Vagina (tissue), 2 donors: ENCODE measurements around the gene EMSY.

ENCODE experiments used
- POLR2A ChIP-seq, 2 donors: fragments of 450-650 bp; IDR thresholded peaks; one replicate each; pipeline ENCODE4 v1.6.1; 2017; ENCODE audit warnings: antibody characterized with exemption in 2 of 2, mild to moderate bottlenecking in 2 of 2, moderate library complexity in 2 of 2
- TF ChIP-seq, protein P1 (sequence below), 3 experiments: fragments of 450-650 bp in 2 of 3; fragments of 200-600 bp in 1 of 3; sonication (generic) in 1 of 3; IDR thresholded peaks; one replicate each; pipeline ENCODE4 v1.5.1; 2017 to 2019; ENCODE audit warnings: antibody characterized with exemption in 3 of 3, mild to moderate bottlenecking in 2 of 3, moderate library complexity in 2 of 3

DNA sequence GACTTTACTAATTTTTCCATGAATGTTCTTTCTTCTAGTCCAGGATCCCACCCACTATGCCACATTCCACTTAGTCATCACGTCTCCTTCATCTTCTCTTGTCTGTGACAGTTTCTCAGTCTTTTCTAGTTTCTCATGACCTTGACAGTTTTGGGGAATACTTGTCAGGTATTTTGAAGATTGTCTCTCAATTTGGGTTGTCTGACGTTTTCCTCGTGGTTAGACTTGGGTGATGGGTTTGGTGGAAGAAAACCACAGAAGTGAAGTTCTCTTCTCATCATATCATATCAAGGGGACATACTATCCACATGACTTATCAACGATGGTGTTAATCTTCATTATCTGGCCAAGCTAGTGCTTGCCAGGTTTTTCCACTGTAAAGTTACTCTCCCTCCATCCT, 123.3 kb downstream of the EMSY start:
- TF ChIP-seq POLR2A (IDR thresholded peaks at IDR 0.05), result no peak
- TF ChIP-seq, protein P1, sequence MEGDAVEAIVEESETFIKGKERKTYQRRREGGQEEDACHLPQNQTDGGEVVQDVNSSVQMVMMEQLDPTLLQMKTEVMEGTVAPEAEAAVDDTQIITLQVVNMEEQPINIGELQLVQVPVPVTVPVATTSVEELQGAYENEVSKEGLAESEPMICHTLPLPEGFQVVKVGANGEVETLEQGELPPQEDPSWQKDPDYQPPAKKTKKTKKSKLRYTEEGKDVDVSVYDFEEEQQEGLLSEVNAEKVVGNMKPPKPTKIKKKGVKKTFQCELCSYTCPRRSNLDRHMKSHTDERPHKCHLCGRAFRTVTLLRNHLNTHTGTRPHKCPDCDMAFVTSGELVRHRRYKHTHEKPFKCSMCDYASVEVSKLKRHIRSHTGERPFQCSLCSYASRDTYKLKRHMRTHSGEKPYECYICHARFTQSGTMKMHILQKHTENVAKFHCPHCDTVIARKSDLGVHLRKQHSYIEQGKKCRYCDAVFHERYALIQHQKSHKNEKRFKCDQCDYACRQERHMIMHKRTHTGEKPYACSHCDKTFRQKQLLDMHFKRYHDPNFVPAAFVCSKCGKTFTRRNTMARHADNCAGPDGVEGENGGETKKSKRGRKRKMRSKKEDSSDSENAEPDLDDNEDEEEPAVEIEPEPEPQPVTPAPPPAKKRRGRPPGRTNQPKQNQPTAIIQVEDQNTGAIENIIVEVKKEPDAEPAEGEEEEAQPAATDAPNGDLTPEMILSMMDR (IDR thresholded peaks at IDR 0.05), result no peak
